Stimulated activated CD8-positive, alpha-beta memory T cell treated with anti-CD3 and anti-CD28 coated beads, Interleukin-15, amount 100 ng/mL, for 4 hours (primary cell): ENCODE measurements around the gene HIC1.

ENCODE experiments used
- DNase-seq, 2 donors: peaks; one replicate each; pipeline ENCODE4 v3.0.0-alpha.2; 2020; ENCODE audit warnings: low read depth in 2 of 2

HIC1 gene

DNA sequence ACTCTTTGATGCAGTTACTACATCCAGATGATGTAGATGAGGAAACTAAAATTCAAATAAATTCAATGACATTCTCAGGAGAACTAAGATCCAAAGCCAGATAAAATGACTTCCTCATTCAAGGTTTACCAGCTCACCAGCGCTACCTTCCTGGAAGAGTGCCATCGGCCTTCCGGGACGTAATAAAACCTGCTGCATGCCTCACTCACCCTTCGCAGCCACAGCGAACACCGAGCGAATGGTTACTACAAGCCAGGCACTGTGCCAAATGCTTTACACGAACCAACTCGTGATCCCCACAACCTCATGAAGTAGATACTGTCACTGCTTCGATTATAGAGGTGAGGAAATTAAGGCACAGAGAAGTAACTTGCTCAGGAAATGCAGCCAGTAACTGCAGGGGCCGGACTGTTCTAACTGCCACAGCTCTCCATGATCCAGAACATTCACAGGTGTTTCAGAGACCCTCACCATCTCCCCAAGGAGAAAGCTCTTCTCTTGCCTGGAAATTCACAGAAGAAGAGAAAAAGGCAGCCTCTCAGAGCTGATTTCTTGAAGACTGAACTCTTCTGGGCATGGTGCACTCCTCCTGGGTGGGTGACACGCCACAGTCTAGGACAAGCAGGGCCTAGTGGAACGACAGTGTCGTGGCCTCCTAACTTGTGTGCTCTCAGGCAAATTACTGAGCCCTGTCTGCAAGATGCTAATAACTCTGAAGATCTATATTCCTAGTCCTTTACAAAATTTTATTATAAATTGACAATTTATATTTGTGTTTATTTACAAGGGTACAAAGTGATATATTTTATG, 46.8 kb downstream of the HIC1 start:
- DNase-seq: peak in 1 of 2 donors; percentile 25

- DNase-seq: no peak
Measured at GRCh38 chr17:2102931-2103809, 48.3 kb downstream of the HIC1 start.

DNA sequence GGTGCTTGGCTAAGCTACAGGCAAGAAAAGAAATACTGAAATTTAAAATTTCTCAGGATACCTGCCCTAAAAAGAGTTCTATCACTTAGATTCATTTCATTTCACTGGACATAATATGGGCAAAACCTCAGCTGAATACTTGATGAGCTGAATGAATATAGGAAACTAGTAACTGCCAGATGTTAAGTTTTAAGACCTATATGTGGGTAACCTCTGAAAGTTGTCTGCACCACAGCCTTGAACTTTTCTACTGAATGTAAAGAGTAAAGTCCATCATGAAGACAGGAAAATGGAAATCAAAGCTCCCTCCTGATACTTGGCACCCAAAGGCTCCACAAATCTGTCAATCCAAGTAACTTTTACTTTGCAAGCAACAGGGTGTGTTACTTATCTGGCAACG, 50.8 kb downstream of the HIC1 start:
- no peak for DNase-seq

- DNase-seq: no peak
Measured at GRCh38 chr17:2106308-2106955, 51.5 kb downstream of the HIC1 start.

DNA sequence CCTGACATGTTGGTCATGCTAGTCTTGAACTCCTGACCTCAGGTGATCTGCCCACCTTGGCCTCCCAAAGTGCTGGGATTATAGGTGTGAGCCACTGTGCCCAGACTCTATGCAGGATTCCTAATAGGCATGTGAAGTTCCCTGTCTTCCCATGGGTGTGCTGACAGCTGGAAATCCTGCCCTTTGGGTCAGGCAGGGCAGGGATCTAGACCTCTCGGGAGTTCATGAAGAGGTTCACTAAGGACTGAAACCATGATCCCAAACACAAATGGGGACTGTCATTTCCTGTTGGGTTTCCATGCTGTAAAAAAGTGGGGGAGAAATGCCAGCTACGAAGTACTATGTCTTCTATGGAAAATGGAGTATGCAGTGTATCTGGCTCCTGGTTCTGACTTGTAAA, 52.1 kb downstream of the HIC1 start:
- DNase-seq: no peak

DNA sequence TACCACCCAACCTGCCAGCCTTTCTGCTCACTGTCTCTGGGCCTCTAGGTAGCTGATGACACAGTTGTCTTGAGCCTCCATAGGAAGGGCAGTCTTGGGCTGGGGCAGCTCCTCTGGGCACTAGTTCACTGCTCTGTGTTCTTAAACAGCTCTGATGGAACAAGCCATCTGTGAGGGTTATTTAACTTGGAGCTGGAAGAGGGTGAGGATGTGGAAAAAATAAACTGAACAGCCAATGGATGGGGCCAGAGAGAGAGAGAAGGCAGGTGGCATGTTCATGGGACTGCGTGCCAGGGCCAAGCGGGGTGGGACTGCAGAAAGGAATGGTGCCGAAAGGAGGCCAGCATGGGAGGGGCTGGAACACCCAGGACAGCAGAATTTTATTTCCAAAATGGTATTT, 52.6 kb downstream of the HIC1 start:
- no peak for DNase-seq

- no peak for DNase-seq
Measured at GRCh38 chr17:2108170-2108569, 53.3 kb downstream of the HIC1 start.

DNA sequence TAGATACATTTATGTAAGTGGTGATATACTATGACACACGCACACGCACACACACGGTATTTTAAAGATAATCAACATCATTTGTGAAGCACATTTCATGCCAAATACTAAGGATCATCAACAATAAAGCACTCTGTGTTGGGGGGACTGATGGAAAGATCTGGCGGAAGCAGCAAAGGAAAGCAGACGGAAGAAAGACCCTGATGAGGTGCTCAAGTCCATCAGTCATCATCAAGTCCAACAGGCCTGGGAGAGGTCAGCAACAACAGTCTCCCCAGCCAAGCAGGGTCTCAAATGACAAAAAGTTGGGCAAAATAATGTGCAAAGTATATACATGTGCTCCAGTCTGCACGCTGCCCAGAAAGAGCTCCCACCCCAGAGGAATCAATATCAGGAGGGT, 55.5 kb downstream of the HIC1 start:
- DNase-seq: no peak

DNA sequence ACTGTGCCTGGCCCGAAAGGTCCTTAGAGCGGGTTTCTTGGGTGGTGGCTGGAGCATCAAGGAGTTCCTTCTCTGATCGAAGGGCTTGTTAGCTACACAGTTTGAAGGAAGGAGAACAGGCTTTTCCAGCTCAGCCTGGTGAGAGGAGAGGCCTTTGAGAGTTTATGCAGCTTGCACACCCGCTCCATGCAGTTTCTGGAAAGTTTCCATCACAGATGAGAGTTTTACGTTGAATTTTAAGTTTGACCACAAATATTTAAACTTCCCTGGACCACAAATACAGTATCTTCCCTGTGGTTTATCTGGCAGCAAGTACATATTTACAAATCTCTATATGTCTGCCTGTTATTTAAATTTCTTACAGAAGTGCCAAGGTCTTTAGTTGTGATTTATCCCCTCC, 56.8 kb downstream of the HIC1 start:
- no peak for DNase-seq
